Retinal pigment epithelial cell (primary cell): ENCODE data around the gene STIMATE.
A peak's percentile ranks its signal among the peaks of the same experiment; 100 is the strongest.

ENCODE experiments used
- DNase-seq: peaks from one replicate; pipeline ENCODE4 v3.0.0-alpha.2; 2010; ENCODE audit warnings: low read depth
- H3K4me3 ChIP-seq: 2 replicates; pipeline ENCODE4 v1.5.1; 2011; ENCODE audit warnings: mild to moderate bottlenecking, low read length, control low read depth, moderate library complexity
- CTCF ChIP-seq: conservative IDR thresholded peaks from 2 replicates; pipeline ENCODE4 v1.5.1; 2011; ENCODE audit warnings: low read depth, low read length, control low read depth, inconsistent platforms

STIMATE gene

GRCh38 chr3:52910823-52911222 lies 13.5 kb upstream of the STIMATE start:
- no peak for DNase-seq
- no peak overlapping the region for H3K4me3 ChIP-seq
- TF ChIP-seq CTCF = no peak

GRCh38 chr3:52907497-52907896 lies 10.1 kb upstream of the STIMATE start:
- TF ChIP-seq CTCF = peak; percentile 14

GRCh38 chr3:52904552-52904951 lies 7.2 kb upstream of the STIMATE start:
- no peak for DNase-seq
- TF ChIP-seq CTCF = no peak

More at GRCh38 chr3:52907497-52907896, 10.1 kb upstream of the STIMATE start:
- no peak overlapping the region for H3K4me3 ChIP-seq
- DNase-seq = no peak

GRCh38 chr3:52904000-52904399 lies 6.7 kb upstream of the STIMATE start:
- no peak overlapping the region for H3K4me3 ChIP-seq
- no peak for TF ChIP-seq CTCF
- no peak for DNase-seq

More at GRCh38 chr3:52904552-52904951, 7.2 kb upstream of the STIMATE start:
- H3K4me3 ChIP-seq = no peak overlapping the region

- peak overlapping the region; percentile 76 for H3K4me3 ChIP-seq
- TF ChIP-seq CTCF = no peak
- DNase-seq = no peak
Measured at GRCh38 chr3:52896613-52897012, 735 bp downstream of the STIMATE start.

- TF ChIP-seq CTCF = no peak
- DNase-seq = no peak
- peak overlapping the region; percentile 76 for H3K4me3 ChIP-seq
Measured at GRCh38 chr3:52896151-52896550, 1.2 kb downstream of the STIMATE start.

GRCh38 chr3:52895418-52895817 lies 1.9 kb downstream of the STIMATE start:
- DNase-seq = no peak
- no peak overlapping the region for H3K4me3 ChIP-seq
- TF ChIP-seq CTCF = no peak
